Renal pelvis (tissue), 4 donors: ENCODE data around the gene GPC3. TPM values are rescaled to one million over a fixed set of nuclear protein-coding genes. Genes with fewer than 3 reads are reported as not detected.
A peak's percentile ranks its signal among the peaks of the same experiment; 100 is the strongest.
"Not testable (repeated sequence)": the region's sequence is repeated elsewhere in the genome, so short reads cannot be mapped to it uniquely, and the experiment has no call there.

Experiments used
- DNase-seq: peaks from one replicate; pipeline ENCODE4 v3.0.0-alpha.2; 2013
- polyA plus RNA-seq, 3 donors: library from polyadenylated mRNA; unstranded; fragments of 120-200 nt; gene quantifications; one replicate each; pipeline ENCODE4 v1.2.1, GENCODE V29; 2013; ENCODE audit not compliant: insufficient read length in 3 of 3

The GPC3 gene
- polyA plus RNA-seq, 3 donors = 934 to 1,259 (median 988) TPM

DNA sequence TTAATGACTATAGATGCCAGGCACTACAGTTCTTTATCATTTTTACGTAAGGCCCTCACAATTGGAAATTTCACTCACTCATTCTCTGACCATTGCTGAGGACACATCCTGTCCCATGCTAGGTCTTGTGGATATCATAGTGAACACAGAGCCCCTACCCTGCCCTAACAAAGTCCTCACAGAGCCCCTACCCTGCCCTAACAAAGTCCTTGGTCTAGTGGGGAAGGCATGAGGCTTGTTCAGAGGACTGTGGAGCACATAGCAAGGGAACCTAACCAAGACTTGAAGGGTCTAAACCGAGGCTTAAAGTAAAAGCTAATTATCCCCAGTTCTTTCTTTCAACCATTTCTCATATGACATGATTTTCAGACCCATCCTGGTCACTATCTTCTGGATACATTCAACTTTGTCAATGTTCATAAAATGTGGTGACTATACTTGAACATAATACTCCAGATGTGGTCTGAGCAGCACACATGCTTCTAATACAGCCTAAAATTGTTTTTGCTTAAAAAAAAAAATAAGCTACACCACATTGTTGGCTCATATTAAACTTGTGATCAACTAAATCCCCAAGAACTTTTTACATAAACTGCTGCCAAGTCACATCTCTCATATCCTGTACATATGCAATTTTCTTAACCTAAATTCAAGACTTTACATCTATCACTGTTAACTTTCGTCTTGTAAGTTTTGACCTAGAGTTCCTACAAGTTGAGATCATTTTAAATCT is 77.0 kb downstream of the GPC3 start:
- DNase-seq = no peak

DNA sequence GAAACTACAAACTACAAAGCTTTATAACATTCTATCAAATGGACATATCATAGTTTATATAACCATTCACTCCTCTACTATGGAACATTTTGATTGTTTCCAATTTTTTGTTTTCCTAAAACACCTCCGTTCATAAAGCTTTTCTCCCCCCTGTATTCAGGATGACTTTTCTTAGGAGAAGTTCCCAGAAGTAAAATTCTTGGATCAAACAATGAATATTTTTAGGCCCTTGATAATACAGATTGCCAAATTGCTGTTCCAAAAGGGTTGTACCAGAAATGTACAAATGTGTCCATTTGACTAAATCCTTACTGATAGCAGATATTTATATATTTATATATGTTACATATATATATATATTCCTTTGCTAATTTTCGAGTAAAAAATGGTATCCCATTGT is 77.8 kb downstream of the GPC3 start:
- DNase-seq = no peak

DNA sequence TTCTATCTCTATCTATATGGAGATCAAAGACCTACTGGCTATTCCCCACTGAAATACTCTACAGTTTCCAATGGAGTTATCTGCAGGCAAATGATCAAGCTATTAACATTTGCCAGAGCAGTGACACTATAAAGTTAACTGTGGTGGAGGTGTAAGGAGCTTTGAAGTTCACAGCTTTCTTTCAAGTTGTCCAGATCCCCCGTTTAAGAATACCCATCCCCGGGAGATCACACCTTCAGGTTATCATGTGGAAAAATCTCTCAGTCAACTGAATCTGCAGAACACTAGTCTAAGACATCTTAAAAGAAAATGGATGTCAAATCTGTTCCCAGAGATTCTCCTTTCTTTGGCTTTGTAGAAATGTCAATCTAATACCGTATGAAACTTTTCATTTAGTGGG is 80.1 kb downstream of the GPC3 start:
- no peak for DNase-seq

GRCh38 chrX:133897593-133898163 is 87.7 kb downstream of the GPC3 start:
- DNase-seq = peak; percentile 75

GRCh38 chrX:133892337-133892736 is 93.1 kb downstream of the GPC3 start:
- no peak for DNase-seq

DNA sequence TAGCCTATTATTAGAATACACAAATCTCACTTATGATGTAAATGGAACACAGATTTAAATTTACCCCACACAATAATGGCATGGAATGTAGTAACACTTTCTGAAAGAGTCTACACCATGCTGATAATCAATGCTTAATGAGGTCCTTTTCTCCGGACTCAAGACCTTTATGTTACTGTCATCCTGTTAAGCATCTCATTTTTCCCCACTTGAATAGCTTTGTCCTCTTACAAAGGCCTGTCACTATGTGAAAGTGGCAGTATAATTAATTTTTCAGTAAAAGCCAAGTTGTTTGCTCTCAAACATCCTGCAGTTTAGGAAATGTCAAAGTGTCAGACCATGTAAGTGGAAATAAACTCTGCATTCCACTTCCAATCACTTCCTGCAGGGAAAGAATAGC is 96.4 kb downstream of the GPC3 start:
- no peak for DNase-seq

DNA sequence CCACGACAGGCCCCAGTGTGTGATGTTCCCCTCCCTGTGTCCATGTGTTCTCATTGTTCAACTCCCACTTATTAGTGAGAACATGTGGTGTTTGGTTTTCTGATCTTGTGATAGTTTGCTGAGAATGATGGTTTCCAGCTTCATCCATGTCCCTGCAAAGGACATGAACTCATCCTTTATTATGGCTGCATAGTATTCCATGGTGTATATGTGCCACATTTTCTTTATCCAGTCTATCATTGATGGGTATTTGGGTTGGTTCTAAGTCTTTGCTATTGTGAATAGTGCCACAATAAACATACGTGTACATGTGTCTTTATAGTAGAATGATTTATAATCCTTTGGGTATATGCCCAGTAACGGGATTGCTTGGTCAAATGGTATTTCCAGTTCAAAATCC is 97.3 kb downstream of the GPC3 start:
- DNase-seq = not testable (repeated sequence)

DNA sequence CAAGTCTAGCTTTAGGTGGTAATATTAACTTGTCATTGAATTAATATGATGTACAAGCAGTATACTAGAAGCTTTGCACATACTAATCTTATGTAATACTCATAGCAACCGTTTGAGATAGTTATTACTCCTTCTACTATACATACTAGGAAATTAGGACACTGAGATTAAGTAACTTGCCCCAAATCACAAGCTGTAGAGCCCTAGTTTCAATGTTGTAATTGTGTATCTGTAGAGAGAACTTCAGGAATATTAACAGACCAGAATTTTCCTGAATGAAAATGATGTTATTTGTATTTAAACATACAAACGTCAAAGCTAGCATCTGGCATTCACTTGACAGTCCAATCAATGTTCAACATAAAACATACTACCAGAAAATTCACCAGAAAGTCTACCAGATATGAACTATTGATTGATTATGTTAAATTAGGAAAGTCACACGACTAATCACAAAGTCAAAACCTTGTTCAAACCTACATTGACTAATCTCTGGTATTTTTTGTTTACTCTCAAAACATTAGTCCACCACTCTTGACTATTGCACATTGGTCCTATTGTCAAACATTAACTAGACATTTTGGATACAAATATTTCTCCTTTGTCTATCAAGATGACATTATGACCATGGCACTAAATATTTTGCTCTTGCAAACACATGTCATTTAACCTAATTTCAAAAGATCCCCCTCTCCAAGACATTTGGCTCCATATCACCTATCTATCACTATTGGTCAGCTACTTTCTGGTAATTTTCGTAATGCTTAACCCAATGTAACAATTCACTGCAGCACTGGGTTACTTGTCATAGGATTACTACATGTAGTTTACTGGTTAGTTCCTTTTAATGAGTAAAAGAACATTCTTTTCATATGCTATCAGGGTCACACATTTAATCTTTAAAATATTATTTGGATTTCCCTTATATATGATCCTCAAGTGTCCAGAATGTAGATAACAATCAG is 100.7 kb downstream of the GPC3 start:
- DNase-seq = no peak

DNA sequence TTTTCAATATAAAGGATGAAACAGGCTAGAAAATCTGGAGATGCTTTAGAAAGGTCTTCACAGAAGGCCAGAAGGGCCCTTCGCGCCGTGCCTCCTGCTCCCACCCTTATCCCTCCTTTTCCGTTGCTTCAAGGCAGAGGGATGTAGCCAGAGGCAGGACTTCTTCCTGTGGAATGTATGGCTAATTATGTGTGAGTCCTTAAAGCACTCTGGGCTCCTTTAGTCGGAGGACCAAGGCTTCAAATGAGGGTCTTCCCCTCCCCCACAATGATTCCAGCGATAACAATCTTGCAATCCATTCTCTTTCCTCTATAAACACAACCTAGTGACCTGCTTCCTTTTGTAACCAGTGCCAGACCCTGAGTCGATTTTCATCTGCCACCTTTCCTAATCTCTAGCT is 103.5 kb downstream of the GPC3 start:
- DNase-seq = no peak

DNA sequence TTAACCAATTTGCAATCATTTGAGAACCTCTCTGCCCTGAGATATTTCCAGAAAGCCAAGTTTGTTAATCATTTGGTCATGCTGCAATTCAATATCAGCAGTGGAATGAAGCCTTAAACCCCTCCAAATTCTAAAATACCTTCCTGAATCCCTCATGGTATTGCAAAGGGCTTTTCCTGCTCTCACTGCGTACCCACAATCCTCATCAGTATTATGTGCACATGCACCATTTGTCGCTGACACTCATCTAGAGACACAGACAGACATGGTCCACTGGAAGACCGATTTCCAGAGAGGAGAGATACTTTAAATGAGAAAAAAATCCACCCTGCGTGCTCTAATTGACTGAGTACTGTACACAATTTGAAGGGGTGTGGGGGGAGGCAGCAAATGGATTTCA is 104.4 kb downstream of the GPC3 start:
- no peak for DNase-seq

DNA sequence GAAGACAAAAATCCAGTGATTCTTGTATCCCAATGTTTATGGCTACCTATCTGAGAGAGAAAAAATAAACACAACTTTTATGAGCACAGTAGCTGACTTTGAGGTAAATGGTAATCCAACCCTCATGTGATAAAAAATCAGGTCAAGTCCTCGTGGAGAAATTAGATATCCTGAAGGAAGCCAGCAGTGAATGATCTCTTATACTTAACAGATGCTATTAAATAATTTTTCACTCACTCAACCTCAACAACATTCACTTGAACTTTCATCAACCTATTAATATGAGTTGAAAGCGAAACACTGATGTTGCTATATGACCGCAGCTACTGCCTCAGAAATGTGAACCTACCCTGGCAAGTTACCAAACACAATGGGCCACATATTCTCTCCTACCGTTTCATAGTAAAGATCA is 105.4 kb downstream of the GPC3 start:
- no peak for DNase-seq

GRCh38 chrX:133878710-133879109 is 106.7 kb downstream of the GPC3 start:
- DNase-seq = no peak

DNA sequence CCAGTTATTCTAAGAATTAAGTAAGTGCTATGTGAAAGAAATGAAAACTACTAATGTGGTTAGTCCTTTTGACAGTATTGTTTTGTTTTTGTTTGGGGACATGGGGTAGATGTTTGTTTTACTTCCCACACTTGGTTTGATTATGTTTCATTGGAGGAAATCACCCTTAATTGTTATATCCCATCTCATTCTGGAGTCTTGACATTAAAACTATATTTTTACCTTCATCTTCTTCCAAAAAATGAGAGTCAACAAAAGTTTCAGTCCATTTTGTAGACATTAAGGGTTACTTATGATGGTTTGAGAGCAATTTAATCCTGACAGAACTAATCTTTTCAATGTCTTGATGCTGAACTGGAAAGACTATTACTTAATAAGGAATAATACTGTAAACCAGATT is 108.7 kb downstream of the GPC3 start:
- DNase-seq = no peak

GRCh38 chrX:133869270-133869669 is 116.1 kb downstream of the GPC3 start:
- DNase-seq = no peak

- DNase-seq = no peak
Measured at GRCh38 chrX:133868682-133869081, 116.7 kb downstream of the GPC3 start.

- DNase-seq = no peak
Measured at GRCh38 chrX:133868250-133868649, 117.1 kb downstream of the GPC3 start.

DNA sequence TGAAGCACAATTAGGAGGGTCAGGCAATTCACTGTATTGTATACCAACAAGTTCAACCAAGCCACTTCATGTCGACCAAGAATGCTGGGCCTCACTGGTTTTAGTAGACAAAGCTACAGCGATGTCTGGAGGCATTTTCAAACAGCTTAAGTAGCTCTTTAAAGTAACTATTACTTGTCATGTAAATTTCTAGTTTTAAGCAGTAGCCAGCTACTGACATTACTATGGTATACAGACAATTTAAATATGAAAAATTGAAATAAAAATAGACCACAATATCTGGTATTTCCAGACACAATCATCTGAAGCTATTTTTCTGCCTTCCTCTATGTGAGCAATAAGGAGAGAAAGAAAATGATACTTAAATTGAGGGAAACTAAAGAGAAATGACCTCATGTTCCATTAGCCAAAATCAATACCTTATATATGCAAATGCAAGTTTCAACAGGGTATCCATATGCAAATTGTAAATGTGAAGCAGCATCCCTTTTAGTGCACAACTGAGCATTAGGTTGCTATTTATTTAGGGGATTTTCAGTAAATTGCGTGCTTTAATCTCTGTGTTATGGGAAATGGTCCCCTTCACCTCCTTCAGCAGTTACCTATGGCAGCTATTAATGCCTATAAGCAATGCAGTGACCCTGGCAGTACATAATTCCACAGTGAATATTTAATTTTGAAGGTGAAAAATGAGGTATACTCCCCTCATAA is 119.5 kb downstream of the GPC3 start:
- no peak for DNase-seq

DNA sequence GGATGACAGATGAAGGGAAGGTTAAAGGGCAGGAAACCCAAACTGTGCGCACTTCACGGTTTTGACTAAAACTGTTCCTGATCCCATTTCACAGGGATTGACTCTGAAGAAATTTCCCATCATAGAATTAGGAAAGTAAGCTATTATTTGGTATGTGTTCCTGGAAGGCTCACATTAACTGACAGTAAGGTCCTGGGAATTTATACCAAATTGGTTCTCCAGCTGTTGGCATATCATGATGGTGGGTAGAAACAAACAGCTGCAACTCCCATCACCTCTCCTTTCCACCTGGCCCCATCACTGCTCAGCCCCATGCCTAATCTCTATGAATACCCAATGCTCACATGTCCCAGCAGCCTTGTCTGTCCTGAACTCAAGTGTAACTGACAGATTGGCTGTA is 121.2 kb downstream of the GPC3 start:
- DNase-seq = no peak

DNA sequence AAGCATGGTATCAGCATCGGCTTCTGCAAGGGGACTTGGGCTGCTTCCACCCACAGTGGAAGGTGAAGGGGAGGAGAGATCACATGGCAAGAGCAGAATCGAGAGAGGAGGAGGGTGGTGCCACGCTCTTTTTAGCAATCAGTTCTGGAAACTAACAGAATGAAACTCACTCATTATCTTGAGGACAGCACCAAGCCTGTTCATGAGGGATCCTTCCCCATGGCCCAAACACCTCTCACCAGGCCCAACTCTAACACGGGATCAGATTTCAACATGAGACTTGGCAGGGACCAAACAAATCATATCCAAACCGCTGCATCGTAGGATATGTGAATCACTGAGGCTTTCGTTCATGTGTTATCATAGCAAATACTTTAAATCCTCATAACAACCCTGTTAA is 125.5 kb downstream of the GPC3 start:
- DNase-seq = no peak

- DNase-seq = no peak
Measured at GRCh38 chrX:133859336-133859735, 126.1 kb downstream of the GPC3 start.

GRCh38 chrX:133857640-133858269 is 127.6 kb downstream of the GPC3 start:
- no peak for DNase-seq

DNA sequence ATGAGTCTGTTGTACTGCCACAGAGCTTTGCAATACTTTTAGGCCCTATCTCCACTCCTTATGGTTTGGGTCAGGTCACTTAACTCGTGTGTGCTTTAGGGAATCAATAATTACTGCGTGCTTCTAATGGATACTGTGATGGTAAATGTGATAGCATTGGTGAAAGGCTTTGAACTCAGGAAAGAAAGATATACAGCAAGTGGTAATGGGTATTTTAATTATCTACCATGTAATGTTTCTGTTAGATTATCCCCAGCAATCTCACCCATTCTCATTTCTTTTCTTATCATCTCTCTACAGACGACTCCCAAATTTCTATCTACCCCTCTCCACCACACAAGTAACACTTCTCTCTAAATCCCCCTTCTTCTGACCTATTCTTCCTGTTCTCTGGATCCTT is 128.6 kb downstream of the GPC3 start:
- no peak for DNase-seq
